ENCODE data around the gene PRRX2.

PRRX2 gene

GRCh38 chr9:129762985-129763926 is 97.8 kb downstream of the PRRX2 start:
- no peak for DNase-seq

GRCh38 chr9:129765764-129766317 is 100.4 kb downstream of the PRRX2 start:
- no peak for DNase-seq

GRCh38 chr9:129768486-129768885 is 103.0 kb downstream of the PRRX2 start:
- DNase-seq: no peak

DNA sequence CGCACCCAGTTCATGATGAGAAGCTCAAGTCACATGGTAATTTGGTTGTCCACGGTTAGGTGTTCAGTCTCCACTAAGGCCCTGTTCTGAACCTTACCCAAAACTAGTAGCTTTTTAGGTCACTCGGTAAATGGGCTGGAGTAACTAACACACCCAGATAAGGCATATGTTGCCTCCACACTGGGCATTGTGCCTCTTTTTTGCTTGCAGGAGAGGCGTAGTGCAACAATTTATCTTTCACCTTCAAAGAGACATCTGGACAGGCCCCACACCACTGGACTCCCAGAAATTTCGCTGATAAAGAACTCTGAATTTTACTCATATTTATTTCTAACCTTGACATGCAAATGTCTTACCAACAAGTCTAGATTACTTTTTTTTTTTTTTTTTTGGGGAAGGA is 104.2 kb downstream of the PRRX2 start:
- no peak for DNase-seq

GRCh38 chr9:129770741-129771140 is 105.3 kb downstream of the PRRX2 start:
- DNase-seq: no peak
